Glutamatergic neuron (in vitro differentiated cells): ENCODE data around the gene SLC1A6. TPM values are rescaled to one million over a fixed set of nuclear protein-coding genes. Genes with fewer than 3 reads are reported as not detected.
"Not testable (repeated sequence)": the region's sequence is repeated elsewhere in the genome, so short reads cannot be mapped to it uniquely, and the experiment has no call there.

Experiments
- DNase-seq: peaks from one replicate; pipeline ENCODE4 v3.0.0; 2022
- H3K27ac Mint-ChIP-seq: one replicate; pipeline ENCODE4 v1.8.0; 2020; ENCODE audit warnings: mild to moderate bottlenecking, mixed read lengths, inconsistent platforms; ENCODE audit not compliant: unreplicated experiment
- H3K27me3 Mint-ChIP-seq: one replicate; pipeline ENCODE4 v1.8.0; 2020; ENCODE audit warnings: mild to moderate bottlenecking, moderate library complexity, mixed read lengths, inconsistent platforms; ENCODE audit not compliant: unreplicated experiment
- H3K36me3 Mint-ChIP-seq: one replicate; pipeline ENCODE4 v1.8.0; 2020; ENCODE audit warnings: mild to moderate bottlenecking, mixed read lengths, inconsistent platforms; ENCODE audit not compliant: unreplicated experiment
- H3K4me1 Mint-ChIP-seq: one replicate; pipeline ENCODE4 v1.8.0; 2020; ENCODE audit warnings: mild to moderate bottlenecking, low read depth, mixed read lengths, inconsistent platforms; ENCODE audit not compliant: unreplicated experiment
- H3K4me3 Mint-ChIP-seq: one replicate; pipeline ENCODE4 v1.8.0; 2020; ENCODE audit warnings: mild to moderate bottlenecking, mixed read lengths, inconsistent platforms; ENCODE audit not compliant: unreplicated experiment
- H3K9me3 Mint-ChIP-seq: one replicate; pipeline ENCODE4 v1.8.0; 2020; ENCODE audit warnings: mild to moderate bottlenecking, moderate library complexity, mixed read lengths, inconsistent platforms; ENCODE audit not compliant: unreplicated experiment
- total RNA-seq: library from RNA; stranded (reverse); fragmentation: NEBNext Ultra II Directional; extraction: Animal tissue kit (Norgen Biotek cat#: 25700); gene quantifications from one replicate; pipeline ENCODE4 v1.2.1, GENCODE V29; 2021; ENCODE audit not compliant: unreplicated experiment
- TF ChIP-seq, protein P1 (sequence below): fragments of 200-600 bp; sonication (generic); IDR thresholded peaks from one replicate; pipeline ENCODE4 v1.5.0; 2021; ENCODE audit not compliant: partially characterized antibody, unreplicated experiment

SLC1A6 gene
- total RNA-seq, 1 donor from 2014 or later, result 22.8 TPM

DNA sequence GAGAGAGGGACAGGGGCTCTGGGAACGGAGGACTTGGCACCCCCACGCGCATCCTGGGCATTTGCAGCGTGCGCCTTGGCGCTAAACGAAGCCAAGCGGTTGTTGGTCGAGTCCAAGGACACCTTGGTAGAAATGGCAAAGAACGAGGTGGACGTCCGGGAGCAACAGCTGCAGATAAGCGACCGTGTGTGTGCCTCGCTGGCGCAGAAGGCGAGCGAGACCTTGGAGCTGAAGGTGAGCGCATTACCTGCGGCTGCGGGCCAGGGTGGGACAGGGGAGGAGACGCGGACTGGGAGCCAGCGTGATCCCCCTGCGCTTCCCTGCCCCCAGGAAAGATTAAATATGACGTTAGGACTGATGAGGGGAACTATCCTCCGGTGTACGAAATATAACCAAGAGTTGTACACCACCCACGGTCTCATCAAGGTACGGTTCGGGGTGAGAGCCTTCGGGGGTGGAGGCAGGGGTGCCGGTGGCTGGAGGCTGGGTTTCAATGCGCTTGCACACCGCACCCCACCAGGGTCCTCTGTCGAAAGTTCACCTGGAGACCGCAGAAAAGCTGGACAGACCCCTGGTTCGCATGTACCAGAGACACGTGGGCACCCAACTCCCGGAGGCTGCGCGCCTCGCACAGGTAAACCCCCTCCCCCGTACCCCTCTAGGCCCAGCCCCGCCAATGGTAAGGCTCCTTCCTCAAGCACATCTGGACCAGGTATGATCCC lies 41.8 kb upstream of the SLC1A6 start:
- H3K4me1 Mint-ChIP-seq, result no peaks in the 10 kb centered on the region
- H3K4me3 Mint-ChIP-seq, result no peak overlapping the region
- DNase-seq, result no peak
- no peaks in the 10 kb centered on the region for H3K9me3 Mint-ChIP-seq
- H3K27ac Mint-ChIP-seq, result no peak overlapping the region
- TF ChIP-seq, protein P1, sequence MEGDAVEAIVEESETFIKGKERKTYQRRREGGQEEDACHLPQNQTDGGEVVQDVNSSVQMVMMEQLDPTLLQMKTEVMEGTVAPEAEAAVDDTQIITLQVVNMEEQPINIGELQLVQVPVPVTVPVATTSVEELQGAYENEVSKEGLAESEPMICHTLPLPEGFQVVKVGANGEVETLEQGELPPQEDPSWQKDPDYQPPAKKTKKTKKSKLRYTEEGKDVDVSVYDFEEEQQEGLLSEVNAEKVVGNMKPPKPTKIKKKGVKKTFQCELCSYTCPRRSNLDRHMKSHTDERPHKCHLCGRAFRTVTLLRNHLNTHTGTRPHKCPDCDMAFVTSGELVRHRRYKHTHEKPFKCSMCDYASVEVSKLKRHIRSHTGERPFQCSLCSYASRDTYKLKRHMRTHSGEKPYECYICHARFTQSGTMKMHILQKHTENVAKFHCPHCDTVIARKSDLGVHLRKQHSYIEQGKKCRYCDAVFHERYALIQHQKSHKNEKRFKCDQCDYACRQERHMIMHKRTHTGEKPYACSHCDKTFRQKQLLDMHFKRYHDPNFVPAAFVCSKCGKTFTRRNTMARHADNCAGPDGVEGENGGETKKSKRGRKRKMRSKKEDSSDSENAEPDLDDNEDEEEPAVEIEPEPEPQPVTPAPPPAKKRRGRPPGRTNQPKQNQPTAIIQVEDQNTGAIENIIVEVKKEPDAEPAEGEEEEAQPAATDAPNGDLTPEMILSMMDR, result no peak
- H3K27me3 Mint-ChIP-seq, result no peaks in the 10 kb centered on the region
- H3K36me3 Mint-ChIP-seq, result no peaks in the 10 kb centered on the region

DNA sequence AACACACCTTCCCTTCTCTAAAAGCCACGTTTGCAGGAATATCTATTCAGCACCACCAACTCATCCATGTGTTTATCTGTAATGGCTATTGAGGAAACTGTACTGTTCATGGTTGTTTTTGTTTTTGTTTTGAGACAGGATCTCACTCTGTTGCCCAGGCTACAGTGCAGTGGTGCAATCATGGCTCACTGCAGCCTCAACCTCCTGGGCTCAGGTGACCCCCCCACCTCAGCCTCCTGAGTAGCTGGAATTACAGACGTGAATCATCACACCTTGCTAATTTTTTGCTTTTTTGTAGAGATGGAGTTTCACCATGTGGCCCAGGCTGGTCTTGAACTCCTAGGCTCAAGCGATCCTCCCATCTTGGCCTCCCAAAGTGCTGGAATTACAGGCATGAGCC lies 39.2 kb upstream of the SLC1A6 start:
- not testable (repeated sequence) for H3K4me1 Mint-ChIP-seq, H3K27me3 Mint-ChIP-seq, H3K9me3 Mint-ChIP-seq, H3K4me3 Mint-ChIP-seq, H3K36me3 Mint-ChIP-seq, DNase-seq, H3K27ac Mint-ChIP-seq

DNA sequence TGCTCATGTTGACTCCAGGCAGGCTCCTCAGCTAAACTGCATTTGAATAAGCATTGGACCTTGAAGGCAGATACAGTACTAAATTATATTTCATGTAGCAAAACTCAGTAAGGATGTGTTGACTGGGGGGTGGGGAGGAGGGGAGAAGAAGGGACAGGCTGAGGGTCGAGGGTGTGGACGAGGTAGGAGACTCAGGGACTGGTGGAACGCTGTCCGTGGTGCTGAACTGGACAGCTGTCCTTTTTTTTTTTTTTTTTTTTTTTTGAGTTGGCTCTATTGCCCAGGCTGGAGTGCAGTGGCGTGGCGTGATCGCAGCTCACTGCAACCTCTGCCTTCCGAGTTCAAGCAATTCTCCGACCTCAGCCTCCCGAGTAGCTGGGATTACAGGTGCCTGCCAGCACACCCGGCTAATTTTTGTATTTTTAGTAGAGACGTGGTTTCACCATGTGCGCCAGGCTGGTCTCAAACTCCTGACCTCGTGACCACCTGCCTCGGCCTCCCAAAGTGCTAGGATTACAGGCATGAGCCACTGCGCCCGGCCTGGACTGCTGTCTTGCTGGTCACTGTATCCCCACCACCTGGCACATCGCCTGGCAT lies 36.4 kb upstream of the SLC1A6 start:
- H3K27ac Mint-ChIP-seq, result no peak overlapping the region
- H3K4me3 Mint-ChIP-seq, result no peak overlapping the region
- no peaks in the 10 kb centered on the region for H3K9me3 Mint-ChIP-seq
- H3K4me1 Mint-ChIP-seq, result no peaks in the 10 kb centered on the region
- no peaks in the 10 kb centered on the region for H3K36me3 Mint-ChIP-seq
- H3K27me3 Mint-ChIP-seq, result peaks cover 15% of the 10 kb centered on the region
- TF ChIP-seq, protein P1, result no peak
- DNase-seq, result no peak

DNA sequence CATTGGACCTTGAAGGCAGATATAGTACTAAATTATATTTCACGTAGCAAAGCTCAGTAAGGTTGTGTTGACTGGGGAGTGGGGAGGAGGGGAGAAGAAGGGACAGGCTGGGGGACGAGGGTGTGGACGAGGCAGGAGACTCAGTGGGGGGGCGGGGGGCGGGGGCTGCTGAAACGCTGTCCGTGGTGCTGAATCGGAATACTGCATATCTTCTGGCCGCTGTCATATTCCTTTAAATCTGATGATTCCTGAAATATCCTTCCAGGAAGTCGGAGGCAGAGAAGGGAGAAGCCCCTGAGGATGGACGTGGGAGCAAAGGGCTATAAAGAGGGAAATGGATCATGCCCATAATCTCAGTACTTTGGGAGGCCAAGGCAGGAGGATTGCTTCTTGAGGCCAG lies 34.9 kb upstream of the SLC1A6 start:
- Mint-ChIP-seq H3K27me3 (peaks cover 19% of the 10 kb centered on the region), H3K9me3 (no peaks in the 10 kb centered on the region), H3K36me3 (no peaks in the 10 kb centered on the region)

DNA sequence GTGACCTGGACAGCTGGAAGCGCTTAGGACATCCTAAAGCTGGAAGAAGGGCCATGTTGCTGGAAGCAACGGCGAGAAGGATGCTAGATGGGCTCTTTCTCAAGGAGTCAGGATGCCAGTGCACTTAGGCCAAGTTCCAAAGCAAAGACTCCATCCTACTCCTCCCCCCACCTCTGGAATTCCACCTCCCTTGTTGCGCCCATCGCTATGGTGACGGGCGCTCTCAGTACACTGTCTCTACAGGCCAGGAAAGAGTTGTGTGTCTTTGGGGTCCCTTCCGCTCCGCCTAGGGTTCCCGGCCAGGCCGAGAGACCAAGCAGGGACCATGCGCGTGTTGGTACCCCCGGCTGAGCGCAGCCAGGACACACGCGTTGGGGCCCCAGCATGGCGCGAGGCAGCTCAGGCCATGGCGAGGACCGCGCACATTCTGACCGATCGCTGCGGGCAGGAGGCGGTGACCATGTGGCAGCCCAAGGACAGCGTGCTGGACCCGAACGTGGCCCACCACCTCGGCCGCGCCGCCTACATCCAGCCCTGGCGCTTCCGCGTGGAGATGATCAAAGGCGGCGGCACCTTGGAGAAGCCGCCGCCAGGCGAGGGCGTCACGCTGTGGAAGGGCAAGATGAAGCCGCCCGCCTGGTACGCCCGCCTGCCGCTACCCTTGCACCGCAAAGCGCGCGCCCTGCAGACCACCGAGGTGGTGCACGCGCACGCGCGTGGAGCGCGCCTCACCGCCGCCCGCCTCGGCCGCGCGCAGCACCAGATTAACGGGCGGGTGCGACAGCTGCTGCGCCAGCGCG lies 31.0 kb upstream of the SLC1A6 start:
- H3K9me3 Mint-ChIP-seq, result no peaks in the 10 kb centered on the region
- TF ChIP-seq, protein P1, result no peak
- peak; percentile 71 for DNase-seq
- H3K4me3 Mint-ChIP-seq, result peak overlapping the region; percentile 83
- H3K27ac Mint-ChIP-seq, result no peak overlapping the region
- H3K27me3 Mint-ChIP-seq, result peaks cover 19% of the 10 kb centered on the region
- no peaks in the 10 kb centered on the region for H3K4me1 Mint-ChIP-seq
- no peaks in the 10 kb centered on the region for H3K36me3 Mint-ChIP-seq

More for the DNA sequence above, 34.9 kb upstream of the SLC1A6 start:
- TF ChIP-seq, protein P1, result no peak
- Mint-ChIP-seq H3K4me1 (no peaks in the 10 kb centered on the region), H3K27ac (no peak overlapping the region), H3K4me3 (no peak overlapping the region)
- no peak for DNase-seq
